NCI-H2196 (cell line): Measurements from ENCODE around the gene PANK2.
A peak's percentile ranks its signal among the peaks of the same experiment; 100 is the strongest.
"Not testable (repeated sequence)": the region's sequence is repeated elsewhere in the genome, so short reads cannot be mapped to it uniquely, and the experiment has no call there.

Experiments used
- DNase-seq: peaks from one replicate; lab custom pipeline; 2025; ENCODE audit not compliant: unreplicated experiment; lab: John Stamatoyannopoulos, UW

PANK2 gene

GRCh38 chr20:3900187-3900604, 11.0 kb downstream of the PANK2 start:
- DNase-seq = peak; percentile 17

GRCh38 chr20:3901028-3901705, 12.0 kb downstream of the PANK2 start:
- no peak for DNase-seq

GRCh38 chr20:3901706-3902440, 12.7 kb downstream of the PANK2 start:
- no peak for DNase-seq

GRCh38 chr20:3902446-3902845, 13.3 kb downstream of the PANK2 start:
- DNase-seq = no peak

GRCh38 chr20:3904224-3904623, 15.0 kb downstream of the PANK2 start:
- DNase-seq = no peak

GRCh38 chr20:3904857-3905256, 15.7 kb downstream of the PANK2 start:
- no peak for DNase-seq

- not testable (repeated sequence) for DNase-seq
These were observed 17.8 kb downstream of the PANK2 start for GRCh38 chr20:3906744-3907721.

- no peak for DNase-seq
These were observed 19.5 kb downstream of the PANK2 start for GRCh38 chr20:3908667-3909066.

- no peak for DNase-seq
These were observed 20.8 kb downstream of the PANK2 start for GRCh38 chr20:3909952-3910366.

- DNase-seq = no peak
These were observed 21.7 kb downstream of the PANK2 start for GRCh38 chr20:3910853-3911252.

- DNase-seq = peak; percentile 62
These were observed 22.8 kb downstream of the PANK2 start for GRCh38 chr20:3911956-3912355.

GRCh38 chr20:3914446-3914845, 25.3 kb downstream of the PANK2 start:
- no peak for DNase-seq

GRCh38 chr20:3915691-3916090, 26.5 kb downstream of the PANK2 start:
- no peak for DNase-seq

- no peak for DNase-seq
These were observed 27.2 kb downstream of the PANK2 start for GRCh38 chr20:3916364-3916763.

GRCh38 chr20:3919352-3919751, 30.2 kb downstream of the PANK2 start:
- no peak for DNase-seq

- DNase-seq = no peak
These were observed 33.2 kb downstream of the PANK2 start for GRCh38 chr20:3922223-3922982.

- no peak for DNase-seq
These were observed 33.8 kb downstream of the PANK2 start for GRCh38 chr20:3922983-3923339.

- no peak for DNase-seq
These were observed 34.6 kb downstream of the PANK2 start for GRCh38 chr20:3923818-3924217.

GRCh38 chr20:3924304-3925112, 35.3 kb downstream of the PANK2 start:
- DNase-seq = no peak

- DNase-seq = no peak
These were observed 36.0 kb downstream of the PANK2 start for GRCh38 chr20:3925113-3925695.
